ENCODE results near the gene NBPF1.
"Not testable (repeated sequence)": the region's sequence is repeated elsewhere in the genome, so short reads cannot be mapped to it uniquely, and the experiment has no call there.

The NBPF1 gene

DNA sequence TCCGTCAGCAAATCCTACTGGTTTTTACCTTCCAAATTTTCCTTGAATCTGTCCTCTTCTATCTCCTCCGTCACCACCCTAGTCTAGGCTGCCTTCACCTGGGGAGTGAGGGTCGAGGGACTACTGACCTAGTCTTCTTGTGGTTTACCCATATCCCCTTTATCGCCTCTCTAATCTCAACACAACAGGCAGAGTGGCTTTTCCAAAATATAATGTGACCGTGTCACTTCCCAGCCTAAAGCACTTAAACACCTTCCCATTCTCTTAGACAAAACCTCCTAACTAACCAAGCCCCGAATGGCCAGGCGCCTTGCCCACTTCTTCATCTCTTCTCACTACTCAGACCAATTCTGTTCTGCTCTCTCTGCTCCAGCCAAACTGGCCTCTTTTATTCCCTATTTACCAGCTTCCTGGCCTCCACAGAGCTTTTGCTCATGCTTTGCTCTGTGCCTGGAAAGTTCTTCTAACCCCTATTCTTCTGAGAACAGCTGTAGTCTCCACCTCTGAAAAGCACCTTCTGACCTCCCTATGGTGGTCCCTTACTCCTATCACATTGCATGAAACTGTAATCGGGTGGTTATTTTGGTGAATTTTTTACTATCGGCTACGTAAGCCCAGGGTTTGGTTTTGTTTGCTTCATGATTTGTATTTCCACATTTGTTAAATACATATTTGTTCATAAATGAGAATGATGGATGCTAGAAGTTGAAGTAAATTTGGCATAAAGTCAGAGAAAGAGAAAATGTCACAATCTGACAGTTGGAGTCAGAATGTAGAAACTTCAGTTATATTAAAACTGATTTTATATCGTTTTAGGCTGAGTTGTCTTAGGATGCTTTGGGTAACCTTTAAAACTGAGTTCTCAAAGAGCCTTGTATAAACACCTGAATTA is 1.2 kb upstream of the NBPF1 start:
- Histone ChIP-seq H3K4me2 (ENCODE audit: low read length) (0 out of 2 replicates have a peak overlapping the region, but pooled peaks have one; percentile 65), H3K9ac (ENCODE audit: low read length) (no peak overlapping the region), H3K36me3 (ENCODE audit: insufficient read depth, low read length) (peaks cover 10% of the 10 kb centered on the region), H3K9me3 (ENCODE audit: low read length) (no peaks in the 10 kb centered on the region), H3K79me2 (ENCODE audit: insufficient read depth, low read length) (no peaks in the 10 kb centered on the region), H3K9me2 (ENCODE audit: low read depth, low read length) (no peaks in the 10 kb centered on the region), H3K27ac (ENCODE audit: low read depth, low read length, poor library complexity, severe bottlenecking) (no peak overlapping the region), H4K20me1 (ENCODE audit: insufficient read depth, low read length) (no peaks in the 10 kb centered on the region), H3K27me3 (ENCODE audit: insufficient read depth, low read length) (0 out of 2 replicates have a peak, but pooled peaks cover 3% of the 10 kb centered on the region), H3K4me1 (ENCODE audit: insufficient read depth, low read length, severe bottlenecking) (peaks cover 15% of the 10 kb centered on the region), H3F3A (ENCODE audit: insufficient read depth, low read length) (0 out of 2 replicates have a peak, but pooled peaks cover 6% of the 10 kb centered on the region), H3K4me3 (ENCODE audit: low read depth, low read length, poor library complexity, severe bottlenecking) (no peak overlapping the region), H2AFZ (ENCODE audit: low read length) (no peak overlapping the region)
- TF ChIP-seq CTCF (IDR thresholded peaks at IDR 0.05; ENCODE audit: low read length) (no peak), EZH2 (IDR thresholded peaks at IDR 0.05; ENCODE audit: borderline replicate concordance, low read length) (no peak)

DNA sequence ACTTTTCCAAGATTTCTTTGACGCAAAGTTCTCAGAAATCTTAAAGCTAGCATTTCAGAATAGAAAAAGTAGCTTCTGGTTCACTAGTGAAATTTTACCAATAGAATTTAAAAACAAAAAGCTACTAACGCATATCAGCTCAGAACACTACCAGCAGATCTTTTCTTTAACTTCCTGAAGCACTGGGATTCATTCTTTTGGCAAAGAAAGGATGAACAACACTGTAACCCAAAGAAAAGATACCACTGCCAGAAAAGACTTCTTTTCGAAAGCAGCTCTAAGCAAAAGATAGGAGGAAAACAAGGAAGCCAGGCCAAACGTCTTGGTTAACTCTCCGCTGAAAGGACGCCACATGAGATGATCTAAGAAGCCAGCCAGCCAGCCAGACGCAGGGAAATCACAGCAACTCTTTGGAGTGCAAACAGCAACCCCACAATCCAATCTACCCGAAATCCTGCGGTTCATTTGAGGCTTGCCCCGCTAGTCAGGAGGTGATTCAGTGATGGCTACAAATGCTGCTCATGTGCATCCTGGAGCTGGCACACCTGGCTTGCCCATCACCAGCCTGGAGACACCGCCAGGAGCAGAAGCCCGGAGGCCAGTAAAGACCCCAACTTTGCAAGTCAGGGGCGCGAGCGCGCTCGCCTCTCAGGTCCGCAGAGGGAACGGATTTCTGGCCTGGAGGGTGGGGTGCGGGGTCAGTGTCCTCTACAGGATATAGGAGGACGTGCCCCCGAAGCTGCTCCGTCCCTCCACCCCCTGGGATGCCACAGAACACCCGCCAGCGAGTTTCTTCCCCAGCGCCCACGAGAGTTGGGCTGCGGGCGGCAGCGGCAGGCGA is 812 bp downstream of the NBPF1 start:
- H3K9ac ChIP-seq (ENCODE audit: low read length), result peak overlapping the region; percentile 44; the same call in 1 of the 2 replicates
- no peaks in the 10 kb centered on the region for H4K20me1 ChIP-seq (ENCODE audit: insufficient read depth, low read length)
- H3K27me3 ChIP-seq (ENCODE audit: insufficient read depth, low read length), result 0 out of 2 replicates have a peak, but pooled peaks cover 3% of the 10 kb centered on the region
- H3K27ac ChIP-seq (ENCODE audit: low read depth, low read length, poor library complexity, severe bottlenecking), result no peak overlapping the region
- no peak for TF ChIP-seq EZH2 (IDR thresholded peaks at IDR 0.05; ENCODE audit: borderline replicate concordance, low read length)
- no peak for TF ChIP-seq CTCF (IDR thresholded peaks at IDR 0.05; ENCODE audit: low read length)
- H2AFZ ChIP-seq (ENCODE audit: low read length), result no peak overlapping the region
- H3F3A ChIP-seq (ENCODE audit: insufficient read depth, low read length), result no peaks in the 10 kb centered on the region
- peak overlapping the region; percentile 65 for H3K4me2 ChIP-seq (ENCODE audit: low read length)
- H3K9me3 ChIP-seq (ENCODE audit: low read length), result no peaks in the 10 kb centered on the region
- H3K4me1 ChIP-seq (ENCODE audit: insufficient read depth, low read length, severe bottlenecking), result peaks cover 15% of the 10 kb centered on the region
- H3K9me2 ChIP-seq (ENCODE audit: low read depth, low read length), result no peaks in the 10 kb centered on the region
- H3K4me3 ChIP-seq (ENCODE audit: low read depth, low read length, poor library complexity, severe bottlenecking), result peak overlapping the region; percentile 61
- no peaks in the 10 kb centered on the region for H3K36me3 ChIP-seq (ENCODE audit: insufficient read depth, low read length)
- H3K79me2 ChIP-seq (ENCODE audit: insufficient read depth, low read length), result no peaks in the 10 kb centered on the region

GRCh38 chr1:16611981-16612331 is 1.4 kb downstream of the NBPF1 start:
- H3K9me2 ChIP-seq (ENCODE audit: low read depth, low read length); H3F3A ChIP-seq (ENCODE audit: insufficient read depth, low read length); H4K20me1 ChIP-seq (ENCODE audit: insufficient read depth, low read length); H3K9ac ChIP-seq (ENCODE audit: low read length); H3K4me2 ChIP-seq (ENCODE audit: low read length); H3K36me3 ChIP-seq (ENCODE audit: insufficient read depth, low read length); H2AFZ ChIP-seq (ENCODE audit: low read length); H3K79me2 ChIP-seq (ENCODE audit: insufficient read depth, low read length); H3K4me3 ChIP-seq (ENCODE audit: low read depth, low read length, poor library complexity, severe bottlenecking); H3K27ac ChIP-seq (ENCODE audit: low read depth, low read length, poor library complexity, severe bottlenecking); H3K9me3 ChIP-seq (ENCODE audit: low read length); H3K27me3 ChIP-seq (ENCODE audit: insufficient read depth, low read length): not testable (repeated sequence)
- peaks cover 15% of the 10 kb centered on the region for H3K4me1 ChIP-seq (ENCODE audit: insufficient read depth, low read length, severe bottlenecking)

DNA sequence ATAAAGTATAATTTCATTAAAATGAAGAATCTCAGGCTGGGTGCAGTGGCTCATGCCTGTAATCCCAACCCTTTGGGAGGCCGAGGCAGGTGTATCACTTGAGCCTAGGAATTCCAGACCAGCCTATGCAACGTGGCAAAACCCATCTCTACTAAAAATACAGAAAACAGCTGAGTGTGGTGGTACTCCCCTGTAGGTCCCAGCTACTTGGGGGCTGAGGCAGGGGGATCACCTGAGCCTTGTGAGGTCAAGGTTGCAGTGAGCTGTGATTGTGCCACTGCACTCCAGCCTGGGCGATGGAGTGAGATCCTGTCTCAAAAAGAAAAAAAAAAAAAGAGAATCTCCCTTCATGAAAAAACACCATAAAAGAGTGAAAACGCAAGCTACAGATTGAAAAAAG is 2.2 kb downstream of the NBPF1 start:
- H3K27ac ChIP-seq (ENCODE audit: low read depth, low read length, poor library complexity, severe bottlenecking); H3K9ac ChIP-seq (ENCODE audit: low read length); H2AFZ ChIP-seq (ENCODE audit: low read length); H3K4me2 ChIP-seq (ENCODE audit: low read length); H3F3A ChIP-seq (ENCODE audit: insufficient read depth, low read length); H3K9me3 ChIP-seq (ENCODE audit: low read length); H3K4me3 ChIP-seq (ENCODE audit: low read depth, low read length, poor library complexity, severe bottlenecking); H3K9me2 ChIP-seq (ENCODE audit: low read depth, low read length); H3K79me2 ChIP-seq (ENCODE audit: insufficient read depth, low read length); H3K36me3 ChIP-seq (ENCODE audit: insufficient read depth, low read length); H4K20me1 ChIP-seq (ENCODE audit: insufficient read depth, low read length); H3K27me3 ChIP-seq (ENCODE audit: insufficient read depth, low read length): not testable (repeated sequence)
- H3K4me1 ChIP-seq (ENCODE audit: insufficient read depth, low read length, severe bottlenecking), result peaks cover 15% of the 10 kb centered on the region

DNA sequence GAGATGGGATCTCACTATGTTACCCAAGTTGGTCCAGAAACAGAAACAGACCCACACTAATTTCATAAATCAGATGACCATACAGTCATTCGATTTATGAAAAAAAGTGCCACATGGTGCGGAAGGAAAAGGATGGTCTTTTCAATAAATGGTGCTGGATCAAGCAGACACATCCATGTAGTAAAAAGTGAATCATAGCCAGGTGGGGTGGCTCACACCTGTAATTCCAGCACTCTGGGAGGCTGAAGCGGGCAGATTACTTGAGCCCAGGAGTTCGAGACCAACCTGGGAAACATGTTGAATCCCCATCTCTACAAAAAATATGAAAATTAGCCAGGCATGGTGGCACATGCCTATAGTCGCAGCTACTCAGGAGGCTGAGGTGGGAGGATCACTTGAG is 2.8 kb downstream of the NBPF1 start:
- peaks cover 15% of the 10 kb centered on the region for H3K4me1 ChIP-seq (ENCODE audit: insufficient read depth, low read length, severe bottlenecking)
- H3K9me2 ChIP-seq (ENCODE audit: low read depth, low read length); H3K27ac ChIP-seq (ENCODE audit: low read depth, low read length, poor library complexity, severe bottlenecking); H4K20me1 ChIP-seq (ENCODE audit: insufficient read depth, low read length); H3K4me2 ChIP-seq (ENCODE audit: low read length); H3K9me3 ChIP-seq (ENCODE audit: low read length); H3K4me3 ChIP-seq (ENCODE audit: low read depth, low read length, poor library complexity, severe bottlenecking); H3K36me3 ChIP-seq (ENCODE audit: insufficient read depth, low read length); H3F3A ChIP-seq (ENCODE audit: insufficient read depth, low read length); H2AFZ ChIP-seq (ENCODE audit: low read length); H3K79me2 ChIP-seq (ENCODE audit: insufficient read depth, low read length); H3K27me3 ChIP-seq (ENCODE audit: insufficient read depth, low read length); H3K9ac ChIP-seq (ENCODE audit: low read length): not testable (repeated sequence)

All from OCI-LY1 (cell line).